Articular chondrocyte of knee joint (primary cell): ENCODE data around the gene OR5AU1. TPM values are rescaled to one million over a fixed set of nuclear protein-coding genes. Genes with fewer than 3 reads are reported as not detected.

Experiments
- small RNA-seq: library from RNA; depleted of rRNA; stranded (forward); fragments of <200 nt; gene quantifications from one replicate; pipeline ENCODE3, GENCODE V24; 2012
- total RNA-seq: library from RNA; depleted of rRNA; stranded (reverse); fragments of >200 nt; gene quantifications from 2 replicates; pipeline ENCODE4 v1.2.3, GENCODE V29; 2012

OR5AU1 gene
- not detected in 2 replicates for total RNA-seq

GRCh38 chr14:21155963-21156362 is at the start of gene OR5AU1:
OR5AU1 (minus strand) TSS chr14:21156063; CDS start chr14:21155872, 191 bp downstream.

Small RNA genes within 50 kb of the gene (small RNA-seq; reads per million reads assigned to genes)
- not detected for gene RNU6-252P

Other genes starting within 250 kb of the OR5AU1 start
- gene RNASE2, start 200.6 kb downstream of the OR5AU1 start, total RNA-seq, result not detected in 2 replicates
- gene METTL17, start 166.1 kb downstream of the OR5AU1 start, total RNA-seq, result 37.6 and 43.8 TPM in 2 replicates
- 0.11 and 0.52 TPM in 2 replicates for gene SLC39A2, start 156.8 kb downstream of the OR5AU1 start, total RNA-seq
- 0.22 and 1.7 TPM in 2 replicates for gene NDRG2, start 131.0 kb downstream of the OR5AU1 start, total RNA-seq
- gene TPPP2, start 125.8 kb downstream of the OR5AU1 start, total RNA-seq, result not detected in 2 replicates
- not detected in 2 replicates for gene RNASE13, start 121.3 kb downstream of the OR5AU1 start, total RNA-seq
- not detected in 2 replicates for gene RNASE7, start 113.7 kb downstream of the OR5AU1 start, total RNA-seq
- gene RNASE8, start 98.2 kb downstream of the OR5AU1 start, total RNA-seq, result not detected in 2 replicates
- 30.7 and 41.3 TPM in 2 replicates for gene ARHGEF40, start 85.8 kb downstream of the OR5AU1 start, total RNA-seq
- 9.2 and 10.5 TPM in 2 replicates for gene ZNF219, start 57.4 kb downstream of the OR5AU1 start, total RNA-seq
- gene TMEM253, start 55.0 kb downstream of the OR5AU1 start, total RNA-seq, result 0.32 TPM in 1 of 2 replicates, not detected in the other
- gene HNRNPC, start 113.4 kb upstream of the OR5AU1 start, total RNA-seq, result 479 and 643 TPM in 2 replicates
- not detected in 2 replicates for gene RPGRIP1, start 124.0 kb upstream of the OR5AU1 start, total RNA-seq
- 84.0 and 90.9 TPM in 2 replicates for gene SUPT16H, start 228.0 kb upstream of the OR5AU1 start, total RNA-seq